Cardiac muscle cell (in vitro differentiated cells and primary cell): ENCODE results near the gene SPOP. TPM values are rescaled to one million over a fixed set of nuclear protein-coding genes. Genes with fewer than 3 reads are reported as not detected.

ENCODE experiments used
- DNase-seq, 2 donors: peaks; one replicate each; pipeline versions ENCODE4 v3.0.0 to v3.0.0-alpha.2; 2010 to 2017; ENCODE audit warnings: low read depth in 1 of 2, low spot score in 1 of 2
- H3K27ac ChIP-seq: fragments of 200-600 bp; sonication (generic); 2 replicates; pipeline ENCODE4 v1.5.1; 2016
- H3K27me3 ChIP-seq: fragments of 200-600 bp; sonication (generic); 2 replicates; pipeline ENCODE4 v1.6.0; 2016; ENCODE audit warnings: control low read depth
- H3K36me3 ChIP-seq: fragments of 200-600 bp; sonication (generic); 2 replicates; pipeline ENCODE4 v1.5.1; 2016; ENCODE audit warnings: control low read depth
- H3K4me1 ChIP-seq: fragments of 200-600 bp; sonication (generic); 2 replicates; pipeline ENCODE4 v1.8.1; 2017; ENCODE audit warnings: low read depth, mild to moderate bottlenecking, mixed run types
- H3K4me3 ChIP-seq: fragments of 200-600 bp; sonication (generic); 2 replicates; pipeline ENCODE4 v1.5.1; 2016; ENCODE audit warnings: mild to moderate bottlenecking
- H3K9me3 ChIP-seq: fragments of 200-600 bp; sonication (generic); 2 replicates; pipeline ENCODE4 v1.5.1; 2017; ENCODE audit warnings: low read depth, mild to moderate bottlenecking, control low read depth
- polyA plus RNA-seq: library from polyadenylated mRNA; unstranded; fragments of >200 nt; fragmentation: Nextera tagmentation; extraction: Ambion mirVana; gene quantifications from 2 replicates; pipeline ENCODE4 v1.2.1, GENCODE V29; 2016
- total RNA-seq: library from RNA; depleted of rRNA; stranded (reverse); fragments of >200 nt; gene quantifications from 2 replicates; pipeline ENCODE4 v1.2.3, GENCODE V29; 2016
- TF ChIP-seq, protein P1 (sequence below): IDR thresholded peaks from 2 replicates; pipeline ENCODE4 v1.5.1; 2012; ENCODE audit warnings: low read depth, mild to moderate bottlenecking, low read length

SPOP gene
- total and polyA plus RNA-seq, 2 experiments from 2014 or later: 54.4 to 111 TPM

DNA sequence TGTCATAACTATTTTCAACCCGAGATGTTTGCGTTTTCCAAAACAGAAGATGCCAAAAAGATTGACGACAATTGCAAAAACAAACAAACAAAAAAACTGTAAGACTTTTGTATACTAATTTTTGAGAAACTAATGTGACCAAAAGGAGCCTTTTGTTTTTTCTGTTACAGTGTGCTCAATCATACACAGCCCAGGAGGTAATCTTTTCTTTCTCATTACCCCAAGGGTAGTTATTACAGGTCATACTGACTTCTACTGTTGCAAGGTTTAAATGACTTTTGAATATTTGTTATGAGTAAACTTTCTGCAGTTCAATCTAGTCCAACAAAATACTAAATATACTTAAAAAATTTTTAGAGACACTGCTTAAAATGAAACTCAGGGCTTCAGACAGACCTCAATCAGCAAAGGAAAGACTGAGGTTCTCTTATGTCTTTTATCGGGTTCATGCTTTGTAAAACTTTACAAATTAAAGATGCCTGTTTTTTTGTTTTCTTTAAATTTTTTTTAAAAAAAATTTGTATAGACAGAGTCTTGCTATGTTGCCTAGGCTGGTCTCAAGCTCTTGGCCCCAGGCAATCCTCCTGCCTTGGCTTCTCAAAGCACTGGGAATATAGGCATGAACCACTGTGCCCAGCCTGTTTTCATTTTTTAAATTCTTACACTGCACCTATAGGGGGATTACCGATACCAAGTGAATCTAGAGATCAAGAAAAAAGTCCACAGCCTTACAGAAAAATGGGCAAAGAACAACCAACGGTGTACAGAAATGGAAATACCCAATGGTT is 47.6 kb downstream of the SPOP start:
- Histone ChIP-seq H3K27me3 (no peaks in the 10 kb centered on the region), H3K4me3 (no peak overlapping the region), H3K4me1 (peaks cover 50% of the 10 kb centered on the region), H3K9me3 (no peaks in the 10 kb centered on the region), H3K36me3 (no peaks in the 10 kb centered on the region), H3K27ac (no peak overlapping the region)
- DNase-seq: no peak
- TF ChIP-seq, protein P1, sequence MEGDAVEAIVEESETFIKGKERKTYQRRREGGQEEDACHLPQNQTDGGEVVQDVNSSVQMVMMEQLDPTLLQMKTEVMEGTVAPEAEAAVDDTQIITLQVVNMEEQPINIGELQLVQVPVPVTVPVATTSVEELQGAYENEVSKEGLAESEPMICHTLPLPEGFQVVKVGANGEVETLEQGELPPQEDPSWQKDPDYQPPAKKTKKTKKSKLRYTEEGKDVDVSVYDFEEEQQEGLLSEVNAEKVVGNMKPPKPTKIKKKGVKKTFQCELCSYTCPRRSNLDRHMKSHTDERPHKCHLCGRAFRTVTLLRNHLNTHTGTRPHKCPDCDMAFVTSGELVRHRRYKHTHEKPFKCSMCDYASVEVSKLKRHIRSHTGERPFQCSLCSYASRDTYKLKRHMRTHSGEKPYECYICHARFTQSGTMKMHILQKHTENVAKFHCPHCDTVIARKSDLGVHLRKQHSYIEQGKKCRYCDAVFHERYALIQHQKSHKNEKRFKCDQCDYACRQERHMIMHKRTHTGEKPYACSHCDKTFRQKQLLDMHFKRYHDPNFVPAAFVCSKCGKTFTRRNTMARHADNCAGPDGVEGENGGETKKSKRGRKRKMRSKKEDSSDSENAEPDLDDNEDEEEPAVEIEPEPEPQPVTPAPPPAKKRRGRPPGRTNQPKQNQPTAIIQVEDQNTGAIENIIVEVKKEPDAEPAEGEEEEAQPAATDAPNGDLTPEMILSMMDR: no peak

DNA sequence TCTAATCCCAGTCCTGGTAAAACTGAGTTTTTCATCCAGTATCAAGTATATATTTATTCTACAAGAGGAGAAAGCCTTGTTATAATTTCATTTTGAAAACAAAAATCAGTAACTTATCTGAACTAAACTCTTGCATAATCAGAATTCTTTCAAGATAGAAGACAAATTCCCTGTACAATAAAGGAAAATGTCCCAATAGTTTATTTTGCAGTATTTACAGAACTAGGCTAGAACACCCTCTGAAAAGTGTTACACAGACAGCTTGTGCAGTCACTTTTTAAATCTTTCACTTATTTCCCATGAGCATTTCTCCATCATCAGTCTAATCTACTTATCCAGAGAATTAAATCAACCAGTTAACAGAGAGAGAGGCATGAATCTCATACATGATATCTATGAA is 48.5 kb downstream of the SPOP start:
- TF ChIP-seq, protein P1: no peak
- DNase-seq: peak in 1 of 2 donors; percentile 31
- peaks cover 47% of the 10 kb centered on the region for H3K4me1 ChIP-seq

GRCh38 chr17:49624896-49625295 is 53.0 kb downstream of the SPOP start:
- TF ChIP-seq, protein P1: no peak
- Histone ChIP-seq H3K4me1 (peaks cover 17% of the 10 kb centered on the region), H3K27me3 (no peaks in the 10 kb centered on the region), H3K36me3 (peaks cover 22% of the 10 kb centered on the region), H3K27ac (no peak overlapping the region), H3K9me3 (no peaks in the 10 kb centered on the region), H3K4me3 (no peak overlapping the region)
- peak in 1 of 2 donors; percentile 49 for DNase-seq

More for the DNA sequence above, 48.5 kb downstream of the SPOP start:
- Histone ChIP-seq H3K27me3 (no peaks in the 10 kb centered on the region), H3K36me3 (no peaks in the 10 kb centered on the region), H3K4me3 (no peak overlapping the region), H3K9me3 (no peaks in the 10 kb centered on the region), H3K27ac (no peak overlapping the region)

DNA sequence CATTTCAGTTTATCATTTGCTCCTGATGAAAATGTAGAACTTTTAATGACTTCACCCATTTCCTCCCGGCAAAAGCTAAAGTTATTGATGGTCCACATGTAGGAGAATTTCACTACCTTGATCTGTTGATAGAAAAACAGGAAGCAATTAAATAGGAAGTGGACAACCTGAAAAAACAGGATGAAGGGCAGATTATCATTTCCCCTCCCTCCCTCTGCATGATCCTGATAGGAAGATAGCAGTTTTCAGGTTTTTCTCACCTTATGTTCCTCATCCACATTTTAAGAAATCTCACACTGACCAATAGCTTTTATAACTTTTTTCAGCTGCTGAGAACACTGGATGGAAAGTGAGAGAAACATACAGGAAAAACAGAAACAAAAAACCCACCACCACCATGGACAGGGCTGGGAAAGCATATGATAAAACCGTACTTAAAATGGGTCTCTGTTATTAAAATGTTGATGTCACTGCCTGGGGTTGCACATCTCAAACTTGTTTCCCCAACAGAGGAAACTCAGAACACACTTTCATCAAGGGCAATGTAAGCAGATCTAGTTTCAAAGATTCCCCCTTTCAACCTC is 55.9 kb downstream of the SPOP start:
- Histone ChIP-seq H3K9me3 (no peaks in the 10 kb centered on the region), H3K4me3 (no peak overlapping the region), H3K27ac (peak overlapping the region; percentile 68), H3K4me1 (no peaks in the 10 kb centered on the region), H3K36me3 (peaks cover 36% of the 10 kb centered on the region), H3K27me3 (no peaks in the 10 kb centered on the region)
- TF ChIP-seq, protein P1: no peak
- no peak for DNase-seq

DNA sequence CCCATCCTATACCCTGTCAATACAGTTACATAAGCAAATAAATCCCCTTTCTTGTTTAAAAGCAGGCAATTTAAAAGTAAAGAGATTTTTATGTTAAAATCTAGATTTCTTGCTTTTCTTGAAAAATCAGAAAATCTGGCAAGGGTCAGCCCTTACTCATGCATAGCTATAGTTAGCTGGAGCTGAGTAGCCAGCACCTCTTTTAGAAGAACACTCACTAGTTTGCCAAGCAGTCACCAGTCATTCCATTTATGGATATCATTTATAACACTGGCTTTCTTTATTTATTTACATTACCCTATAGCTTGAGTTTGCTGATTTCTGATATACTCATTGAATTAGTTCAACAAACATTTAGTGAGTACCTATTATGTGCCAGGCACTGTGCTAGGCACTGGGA is 56.5 kb downstream of the SPOP start:
- no peaks in the 10 kb centered on the region for H3K27me3 ChIP-seq

More for the DNA sequence above, 56.5 kb downstream of the SPOP start:
- H3K36me3 ChIP-seq: peaks cover 36% of the 10 kb centered on the region
- H3K9me3 ChIP-seq: no peaks in the 10 kb centered on the region
- H3K27ac ChIP-seq: no peak overlapping the region
- no peak for DNase-seq
- H3K4me1 ChIP-seq: no peaks in the 10 kb centered on the region
- TF ChIP-seq, protein P1: no peak
- H3K4me3 ChIP-seq: no peak overlapping the region
